Gastroesophageal sphincter (tissue), 3 donors: ENCODE results near the gene NTNG2.

Experiments
- EP300 ChIP-seq: sonication (generic); formaldehyde crosslinking; IDR thresholded peaks from one replicate; pipeline ENCODE4 v1.6.1; 2017; ENCODE audit warnings: antibody characterized with exemption, mild to moderate bottlenecking
- POLR2A ChIP-seq, 2 donors: fragments of 450-650 bp; IDR thresholded peaks; one replicate each; pipeline ENCODE4 v1.6.1; 2017; ENCODE audit warnings: antibody characterized with exemption in 2 of 2, mild to moderate bottlenecking in 2 of 2, moderate library complexity in 1 of 2
- POLR2AphosphoS5 ChIP-seq: sonication (generic); formaldehyde crosslinking; IDR thresholded peaks from one replicate; pipeline ENCODE4 v1.6.1; 2017; ENCODE audit warnings: antibody characterized with exemption
- TF ChIP-seq, protein P1 (sequence below), 4 experiments: fragments of 200-600 bp in 2 of 4; fragments of 450-650 bp in 2 of 4; sonication (generic) in 1 of 4; IDR thresholded peaks; one replicate each; pipeline ENCODE4 v1.5.1; 2017 to 2019; ENCODE audit warnings: antibody characterized with exemption in 4 of 4, mild to moderate bottlenecking in 2 of 4, moderate library complexity in 2 of 4

- TF ChIP-seq, protein P1, sequence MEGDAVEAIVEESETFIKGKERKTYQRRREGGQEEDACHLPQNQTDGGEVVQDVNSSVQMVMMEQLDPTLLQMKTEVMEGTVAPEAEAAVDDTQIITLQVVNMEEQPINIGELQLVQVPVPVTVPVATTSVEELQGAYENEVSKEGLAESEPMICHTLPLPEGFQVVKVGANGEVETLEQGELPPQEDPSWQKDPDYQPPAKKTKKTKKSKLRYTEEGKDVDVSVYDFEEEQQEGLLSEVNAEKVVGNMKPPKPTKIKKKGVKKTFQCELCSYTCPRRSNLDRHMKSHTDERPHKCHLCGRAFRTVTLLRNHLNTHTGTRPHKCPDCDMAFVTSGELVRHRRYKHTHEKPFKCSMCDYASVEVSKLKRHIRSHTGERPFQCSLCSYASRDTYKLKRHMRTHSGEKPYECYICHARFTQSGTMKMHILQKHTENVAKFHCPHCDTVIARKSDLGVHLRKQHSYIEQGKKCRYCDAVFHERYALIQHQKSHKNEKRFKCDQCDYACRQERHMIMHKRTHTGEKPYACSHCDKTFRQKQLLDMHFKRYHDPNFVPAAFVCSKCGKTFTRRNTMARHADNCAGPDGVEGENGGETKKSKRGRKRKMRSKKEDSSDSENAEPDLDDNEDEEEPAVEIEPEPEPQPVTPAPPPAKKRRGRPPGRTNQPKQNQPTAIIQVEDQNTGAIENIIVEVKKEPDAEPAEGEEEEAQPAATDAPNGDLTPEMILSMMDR (IDR thresholded peaks at IDR 0.05), result no peak
- no peak for TF ChIP-seq POLR2A (IDR thresholded peaks at IDR 0.05)
- TF ChIP-seq POLR2AphosphoS5, result no peak
- TF ChIP-seq EP300, result no peak
These were observed 35.5 kb downstream of the NTNG2 start for GRCh38 chr9:132197315-132197714.
